BE2C (cell line): ENCODE measurements around the gene GFM1.

Experiments
- DNase-seq: peaks from one replicate; pipeline ENCODE4 v3.0.0-alpha.2; 2020
- H3K27me3 ChIP-seq: fragments of 250-450 bp; sonication (Bioruptor Pico); 2 replicates; pipeline ENCODE4 v1.5.1; 2020; ENCODE audit warnings: mild to moderate bottlenecking
- H3K36me3 ChIP-seq: fragments of 250-450 bp; sonication (Bioruptor Pico); 2 replicates; pipeline ENCODE4 v1.5.1; 2020; ENCODE audit warnings: mild to moderate bottlenecking
- H3K4me1 ChIP-seq: fragments of 250-450 bp; sonication (Bioruptor Pico); 2 replicates; pipeline ENCODE4 v1.5.1; 2020
- H3K4me3 ChIP-seq: 2 replicates; pipeline ENCODE4 v1.5.1; 2011; ENCODE audit warnings: low read depth, low read length
- H3K9me3 ChIP-seq: fragments of 250-450 bp; sonication (Bioruptor Pico); 2 replicates; pipeline ENCODE4 v1.5.1; 2020
- CTCF ChIP-seq: IDR thresholded peaks from 2 replicates; pipeline ENCODE4 v1.5.1; 2012; ENCODE audit warnings: mild to moderate bottlenecking, low read depth, low read length

Gene GFM1

GRCh38 chr3:158640646-158641045 is 3.7 kb upstream of the GFM1 start:
- Histone ChIP-seq H3K27me3 (no peaks in the 10 kb centered on the region), H3K9me3 (no peaks in the 10 kb centered on the region), H3K36me3 (no peaks in the 10 kb centered on the region), H3K4me3 (no peak overlapping the region), H3K4me1 (no peaks in the 10 kb centered on the region)
- TF ChIP-seq CTCF = no peak
- DNase-seq = no peak

DNA sequence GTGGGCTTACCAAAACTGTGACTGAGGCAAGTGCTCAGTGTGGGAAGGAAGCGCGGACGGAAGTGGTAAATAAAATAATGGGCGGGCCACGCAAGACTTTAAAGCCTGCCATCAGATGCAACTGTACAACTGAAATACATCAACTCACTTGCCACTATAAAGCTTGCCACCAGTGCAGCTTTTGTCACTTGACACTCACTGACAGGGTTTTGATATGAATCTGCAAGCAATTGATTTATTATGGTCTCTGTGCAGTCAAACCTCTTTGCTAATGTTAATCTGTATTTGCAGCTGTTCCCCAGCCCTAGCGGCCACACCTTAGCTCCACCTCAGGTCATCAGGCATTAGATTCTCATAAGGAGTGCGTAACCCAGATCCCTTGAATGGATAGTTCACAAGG is 2.3 kb upstream of the GFM1 start:
- no peak for DNase-seq
- Histone ChIP-seq H3K36me3 (peaks cover 11% of the 10 kb centered on the region), H3K4me3 (no peak overlapping the region), H3K4me1 (no peaks in the 10 kb centered on the region), H3K27me3 (no peaks in the 10 kb centered on the region), H3K9me3 (no peaks in the 10 kb centered on the region)
- no peak for TF ChIP-seq CTCF

DNA sequence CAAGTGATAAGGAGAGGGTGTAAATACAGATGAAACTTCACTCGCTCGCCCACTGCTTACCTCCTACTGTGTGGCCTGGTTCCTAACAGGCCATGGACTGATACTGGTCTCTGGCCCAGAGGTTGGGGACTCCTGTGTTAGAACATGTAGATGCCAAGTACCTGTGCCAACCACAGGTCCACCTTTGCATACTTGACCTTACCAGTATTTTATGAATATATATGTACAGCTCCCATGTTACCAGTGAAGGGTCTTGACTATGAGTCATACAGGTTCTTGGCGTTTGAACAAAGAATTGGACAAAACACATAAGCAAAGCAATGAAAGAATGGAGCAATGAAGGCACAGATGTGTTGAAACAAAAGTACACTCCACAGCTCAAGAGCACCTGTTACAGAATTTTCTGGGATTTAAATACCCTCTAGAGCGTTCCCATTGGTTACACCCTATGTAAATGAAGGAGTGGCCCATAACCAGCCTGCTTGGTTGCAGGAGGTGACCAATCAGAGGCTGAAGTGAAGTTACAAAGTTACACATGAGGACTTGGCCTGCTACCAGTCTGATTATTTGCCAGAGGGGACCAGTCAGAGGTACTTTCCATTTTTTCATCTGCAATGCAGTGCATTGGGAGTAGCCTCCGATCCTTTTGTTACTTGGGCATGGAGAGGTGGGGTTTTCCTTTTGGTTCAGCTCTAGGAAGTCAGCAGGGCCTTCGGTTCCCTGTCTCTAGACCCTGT is 1.7 kb upstream of the GFM1 start:
- no peak for TF ChIP-seq CTCF
- Histone ChIP-seq H3K9me3 (no peaks in the 10 kb centered on the region), H3K27me3 (no peaks in the 10 kb centered on the region), H3K4me3 (no peak overlapping the region), H3K36me3 (peaks cover 13% of the 10 kb centered on the region), H3K4me1 (no peaks in the 10 kb centered on the region)
- DNase-seq = no peak

DNA sequence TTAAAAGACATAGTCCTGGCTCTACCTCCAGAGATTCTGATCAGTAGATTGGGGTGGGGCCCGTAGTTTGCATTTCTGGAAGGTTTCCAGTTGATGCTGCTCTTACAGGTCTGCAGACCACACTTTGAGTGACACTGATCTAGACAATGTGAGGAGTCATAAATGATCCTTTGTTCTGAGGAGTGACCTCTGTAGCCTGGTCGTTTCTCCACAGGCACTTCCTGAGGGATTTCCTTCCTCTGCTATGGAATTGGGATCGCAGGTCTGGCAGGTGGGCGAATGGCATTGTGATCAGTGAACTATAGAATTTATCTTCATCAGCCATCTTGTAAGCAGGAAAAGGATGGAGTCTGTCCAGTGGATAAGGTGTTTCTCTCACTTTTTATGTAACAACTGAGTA is 5.5 kb downstream of the GFM1 start:
- Histone ChIP-seq H3K36me3 (peaks cover 52% of the 10 kb centered on the region), H3K9me3 (no peaks in the 10 kb centered on the region), H3K4me3 (no peak overlapping the region), H3K27me3 (no peaks in the 10 kb centered on the region), H3K4me1 (peaks cover 3% of the 10 kb centered on the region; the same call in 1 of the 2 replicates)
- DNase-seq = no peak
- TF ChIP-seq CTCF = no peak

DNA sequence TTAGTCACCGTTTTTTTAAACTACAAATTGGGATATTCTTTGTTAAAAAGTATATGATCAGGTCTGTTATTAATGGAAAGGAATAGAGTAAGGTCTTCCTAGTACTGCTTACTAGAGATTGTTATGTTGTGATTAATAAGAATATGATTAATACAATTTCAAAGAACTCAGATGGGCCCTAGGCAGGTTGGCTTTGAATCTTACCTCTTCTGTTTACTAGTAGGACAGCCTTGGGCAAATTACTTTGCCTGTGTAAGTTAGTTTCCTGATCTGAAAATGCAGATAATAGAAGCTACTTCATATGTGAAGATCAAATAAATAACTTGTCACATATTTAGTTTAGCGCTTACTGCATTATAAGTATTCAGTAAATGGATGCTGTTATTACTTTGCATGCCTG is 6.9 kb downstream of the GFM1 start:
- DNase-seq = no peak
- H3K9me3 ChIP-seq = no peaks in the 10 kb centered on the region
- no peak overlapping the region for H3K4me3 ChIP-seq
- peaks cover 60% of the 10 kb centered on the region for H3K36me3 ChIP-seq
- H3K4me1 ChIP-seq = peaks cover 3% of the 10 kb centered on the region; the same call in 1 of the 2 replicates
- no peak for TF ChIP-seq CTCF
- no peaks in the 10 kb centered on the region for H3K27me3 ChIP-seq

- peaks cover 59% of the 10 kb centered on the region for H3K36me3 ChIP-seq
Observed at GRCh38 chr3:158652463-158652862, 8.1 kb downstream of the GFM1 start.

More at GRCh38 chr3:158652463-158652862, 8.1 kb downstream of the GFM1 start:
- Histone ChIP-seq H3K27me3 (no peaks in the 10 kb centered on the region), H3K9me3 (no peaks in the 10 kb centered on the region), H3K4me1 (peaks cover 3% of the 10 kb centered on the region; the same call in 1 of the 2 replicates), H3K4me3 (no peak overlapping the region)
- TF ChIP-seq CTCF = no peak
- DNase-seq = no peak
